Activated gamma-delta T cell treated with Interleukin-2 at 50 U/mL for 16 hours (primary cell): ENCODE measurements around the gene CDC123.
"Not testable (repeated sequence)": the region's sequence is repeated elsewhere in the genome, so short reads cannot be mapped to it uniquely, and the experiment has no call there.

Experiments used
- DNase-seq: peaks from one replicate; pipeline ENCODE4 v3.0.0-alpha.2; 2020

The CDC123 gene

DNA sequence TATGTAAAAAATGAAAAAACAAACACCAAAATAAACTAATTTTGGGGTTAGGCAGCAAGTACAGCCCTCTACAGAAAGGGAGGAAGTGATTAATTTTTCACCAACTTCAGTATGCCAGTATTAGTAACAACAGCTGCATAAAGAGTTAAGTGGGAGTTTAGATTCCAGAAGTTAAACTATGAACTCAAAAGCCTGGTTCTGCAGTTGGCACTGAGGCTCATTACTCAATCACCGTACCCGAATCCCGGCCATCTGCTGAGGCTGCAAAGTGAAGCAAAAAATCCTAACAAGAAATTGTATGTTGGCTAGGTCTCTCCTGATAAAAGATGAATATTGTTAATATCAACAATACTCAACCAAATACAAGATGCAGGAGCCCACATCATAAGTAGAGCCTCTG is 4.3 kb upstream of the CDC123 start:
- DNase-seq: no peak

DNA sequence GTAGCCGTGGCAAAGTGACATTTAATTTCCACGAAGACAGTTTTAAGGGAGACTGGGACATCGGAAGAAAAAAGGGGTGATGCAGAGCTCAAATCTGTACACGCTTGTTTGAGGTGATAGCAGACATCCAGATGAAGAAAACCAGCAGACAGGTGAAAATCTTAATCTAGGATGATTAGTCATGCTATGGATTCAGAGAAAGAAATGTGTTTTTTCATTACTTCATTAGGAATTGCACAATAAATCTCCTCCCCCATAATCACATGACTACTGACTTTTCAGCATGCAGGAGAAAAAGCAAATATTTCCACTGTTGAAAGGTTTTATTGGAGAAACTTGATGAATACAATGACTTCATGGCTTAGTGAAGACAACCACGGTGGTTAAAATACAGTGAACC is 2.8 kb upstream of the CDC123 start:
- no peak for DNase-seq

DNA sequence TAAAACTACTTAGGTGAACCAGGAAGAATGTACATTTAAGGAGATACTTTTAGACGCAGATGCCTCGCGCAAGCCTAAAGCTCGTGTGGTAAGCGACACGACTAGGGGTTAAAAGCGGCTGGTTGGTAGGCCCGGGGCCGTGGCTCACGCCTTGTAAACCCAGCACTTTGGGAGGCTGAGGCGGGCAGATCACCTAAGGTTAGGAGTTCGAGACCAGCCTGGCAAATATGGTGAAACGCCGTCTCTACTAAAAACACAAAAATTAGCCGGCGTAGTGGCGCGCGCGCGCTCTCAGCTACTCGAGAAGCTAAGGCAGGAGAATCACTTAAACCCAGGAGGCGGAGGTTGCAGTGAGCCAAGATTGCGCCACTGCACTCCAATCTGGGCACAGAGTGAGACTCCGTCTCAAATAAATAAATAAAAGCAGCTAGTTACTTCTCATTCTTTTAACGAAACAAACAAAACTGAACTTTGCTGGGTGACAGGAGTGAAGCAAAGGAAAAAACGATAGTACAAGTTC is 1.2 kb upstream of the CDC123 start:
- peak; percentile 16 for DNase-seq

DNA sequence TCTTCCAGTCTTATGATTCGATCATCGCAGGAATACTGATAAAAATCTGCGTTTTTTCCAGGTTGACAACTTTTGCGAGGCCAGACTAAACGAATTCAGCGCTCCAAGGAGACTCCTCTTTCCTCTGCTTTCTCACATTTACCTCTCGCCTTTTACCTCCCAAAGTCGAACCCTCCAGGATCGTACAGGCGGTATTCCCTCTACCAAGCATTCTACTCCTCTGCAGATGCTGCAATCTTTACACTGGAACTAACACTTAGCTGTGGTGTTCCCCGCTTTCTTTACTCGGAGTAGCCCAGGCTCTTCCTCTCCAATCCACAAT is 746 bp upstream of the CDC123 start:
- peak; percentile 3 for DNase-seq

DNA sequence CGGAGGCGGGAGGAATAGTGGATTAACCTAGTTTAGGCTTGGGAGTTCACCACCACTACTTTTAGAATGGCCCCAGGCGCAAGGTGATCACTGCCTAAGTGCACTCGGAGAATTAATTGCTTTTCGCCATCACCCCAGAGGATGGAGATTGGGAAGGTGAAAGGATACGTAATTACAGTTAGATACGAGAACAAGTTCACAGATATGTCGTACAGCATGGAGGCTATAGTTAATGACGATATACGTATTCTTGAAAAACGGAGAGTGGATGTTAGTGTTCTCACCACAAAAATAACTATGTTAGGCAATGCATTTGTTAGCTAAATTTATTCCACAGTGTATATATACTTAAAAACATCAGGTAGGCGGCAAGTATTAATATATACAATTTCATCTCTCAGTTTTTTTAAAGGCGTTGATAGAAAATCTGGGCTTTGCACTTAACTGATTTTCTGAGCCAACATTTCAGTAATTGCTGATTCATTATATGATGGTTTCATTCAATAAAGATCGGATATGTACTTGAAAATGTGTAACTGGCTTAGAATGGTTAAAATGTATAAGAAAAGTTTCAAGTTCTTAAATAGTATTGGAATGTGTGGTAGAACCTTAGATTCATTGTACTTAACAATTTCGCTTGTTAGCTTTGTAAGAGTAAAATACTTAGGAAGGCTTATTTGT is 683 bp downstream of the CDC123 start:
- DNase-seq: no peak

DNA sequence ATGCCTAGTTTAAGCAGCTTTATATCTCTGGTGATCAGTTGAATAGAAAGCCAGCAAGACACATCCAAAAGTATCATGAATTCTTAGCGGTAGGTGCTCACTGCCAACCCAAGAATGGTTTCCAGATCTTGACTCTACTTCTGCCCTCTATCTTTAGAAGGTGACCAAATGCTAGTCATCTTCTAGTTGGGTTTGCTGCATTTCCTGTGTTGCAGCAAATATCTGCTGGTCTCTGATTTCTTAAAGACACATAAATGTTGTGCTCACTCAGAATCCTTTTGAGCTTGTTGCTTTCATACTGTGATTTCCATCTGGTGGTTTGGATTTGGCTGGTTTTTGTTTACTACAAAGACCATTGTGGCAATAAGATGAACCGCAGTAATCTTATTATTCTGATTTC is 2.2 kb downstream of the CDC123 start:
- DNase-seq: no peak

DNA sequence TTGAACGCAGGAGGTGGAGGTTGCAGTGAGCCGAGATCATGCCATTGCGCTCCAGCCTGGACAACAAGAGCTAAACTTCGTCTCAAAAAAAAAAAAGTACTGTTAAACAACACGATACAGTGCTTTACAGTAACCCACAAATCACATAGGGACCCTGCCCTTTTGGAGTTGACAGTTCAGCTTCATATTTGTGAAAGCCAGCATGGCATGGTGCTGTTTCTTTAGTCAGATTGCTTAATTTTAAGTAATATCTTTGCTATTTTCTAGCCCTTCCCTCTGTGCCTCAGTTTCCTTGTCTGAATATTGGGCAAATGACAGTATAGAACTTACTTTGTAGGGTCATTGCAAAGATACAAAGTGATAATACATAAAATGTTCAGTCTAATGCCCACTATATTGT is 4.9 kb downstream of the CDC123 start:
- DNase-seq: no peak

DNA sequence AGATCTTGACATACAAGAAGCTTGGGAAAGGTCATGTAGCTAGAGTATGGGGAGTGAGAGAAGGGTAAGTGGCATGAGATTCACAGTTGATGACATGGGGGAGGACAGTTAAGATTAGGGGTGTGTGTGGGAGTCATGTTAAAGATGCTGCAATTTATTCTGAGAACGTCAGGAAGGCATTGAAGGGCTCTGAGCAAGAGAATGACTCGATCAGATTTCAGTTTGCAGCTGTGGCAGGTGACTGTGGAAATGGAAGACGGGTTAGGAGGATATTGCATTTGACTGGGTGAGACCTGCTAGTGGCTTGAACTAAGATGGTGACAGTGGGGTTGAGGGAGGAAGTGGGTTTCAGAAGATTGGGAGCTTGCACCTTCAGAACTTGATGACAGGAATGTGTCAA is 5.6 kb downstream of the CDC123 start:
- DNase-seq: no peak

DNA sequence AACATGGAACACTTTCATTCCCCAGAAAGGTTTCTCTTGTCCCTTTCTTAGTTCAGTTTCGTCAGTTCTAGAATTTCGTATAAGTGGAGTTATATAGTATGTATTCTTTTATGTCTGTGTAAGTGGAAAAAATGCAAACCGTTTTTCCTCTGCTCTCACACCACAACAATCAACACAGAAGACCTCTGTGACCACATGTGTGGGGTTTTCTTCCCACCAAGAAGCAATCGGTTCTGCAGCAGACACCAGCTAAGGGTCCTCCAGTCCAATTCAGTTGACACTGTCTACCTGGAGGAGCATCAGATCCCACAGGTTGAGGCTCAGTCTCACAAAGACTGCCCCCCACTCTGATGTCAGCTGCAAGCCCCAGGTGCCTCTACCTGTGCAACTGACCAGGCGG is 6.2 kb downstream of the CDC123 start:
- no peak for DNase-seq

DNA sequence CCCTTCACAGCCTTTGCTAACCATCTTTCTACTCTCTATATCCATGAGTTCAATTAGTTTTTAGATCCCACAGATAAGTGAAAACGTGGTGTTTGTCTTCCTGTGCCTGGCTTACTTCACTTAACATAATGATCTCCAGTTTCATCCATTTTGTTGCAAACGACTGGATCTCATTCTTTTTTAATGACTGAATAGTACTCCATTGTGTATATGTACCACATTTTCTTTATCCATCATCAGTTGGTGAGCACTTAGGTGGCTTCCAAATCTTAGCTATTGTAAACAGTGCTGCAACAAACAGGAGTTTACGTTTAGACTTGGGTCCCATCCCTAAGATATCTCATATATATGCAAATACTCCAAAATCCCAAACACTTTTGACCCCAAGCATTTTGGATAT is 9.1 kb downstream of the CDC123 start:
- DNase-seq: no peak

DNA sequence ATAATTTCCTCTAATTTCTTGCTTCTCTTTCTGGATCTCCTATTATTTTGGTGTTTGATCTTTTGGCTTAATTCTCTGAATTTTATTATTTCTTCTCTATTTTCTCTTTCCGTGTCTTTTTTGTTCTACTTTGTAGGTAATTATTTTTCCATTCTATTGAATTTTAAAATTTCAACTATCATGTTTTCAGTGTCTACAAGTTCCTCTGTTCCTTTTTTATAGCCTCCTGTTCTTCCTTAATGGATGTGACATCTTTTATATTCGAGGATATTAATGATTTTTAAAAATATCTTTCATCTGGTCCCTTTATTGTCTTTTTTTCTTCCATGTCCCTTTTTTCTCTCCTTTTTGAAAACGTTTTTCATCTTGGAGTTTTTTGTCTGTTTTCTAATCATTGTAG is 11.1 kb downstream of the CDC123 start:
- no peak for DNase-seq

DNA sequence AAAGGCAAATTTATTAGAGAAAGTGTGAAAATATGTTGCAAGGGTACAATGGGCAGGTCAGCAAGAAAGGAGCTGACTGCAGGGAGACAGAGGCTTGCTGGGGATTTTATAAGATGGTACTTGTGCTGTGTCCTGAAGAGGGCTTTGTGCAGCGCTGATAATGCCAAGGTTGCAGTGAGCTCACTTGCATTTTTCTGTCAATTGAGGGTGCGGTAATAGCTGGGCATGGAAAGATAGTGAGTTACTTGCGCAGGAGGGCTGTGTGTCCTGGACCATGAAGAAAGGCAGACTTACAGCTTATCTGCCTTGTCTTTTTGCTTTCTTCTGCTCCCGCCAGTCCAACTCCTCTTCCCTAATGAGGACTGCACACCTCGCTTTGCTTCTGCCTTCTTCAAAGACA is 12.5 kb downstream of the CDC123 start:
- no peak for DNase-seq

DNA sequence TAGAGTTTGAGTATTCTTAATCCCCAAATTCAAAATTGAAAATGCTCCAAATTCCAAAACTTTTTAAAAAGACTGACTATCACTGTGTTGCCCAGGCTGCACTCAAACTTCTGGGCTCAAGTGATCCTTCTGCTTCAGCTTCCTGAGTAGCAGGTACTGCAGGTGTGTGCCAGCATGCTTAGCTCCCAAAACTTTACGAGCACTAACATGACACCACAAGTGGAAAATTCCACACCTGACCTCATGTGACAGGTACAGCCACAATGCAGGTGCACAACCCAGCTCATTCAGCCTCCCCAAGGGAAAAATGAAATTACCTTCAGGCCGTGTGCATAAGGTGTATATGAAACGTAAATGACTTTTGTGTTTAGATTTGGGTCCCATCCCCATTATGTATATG is 16.5 kb downstream of the CDC123 start:
- no peak for DNase-seq

DNA sequence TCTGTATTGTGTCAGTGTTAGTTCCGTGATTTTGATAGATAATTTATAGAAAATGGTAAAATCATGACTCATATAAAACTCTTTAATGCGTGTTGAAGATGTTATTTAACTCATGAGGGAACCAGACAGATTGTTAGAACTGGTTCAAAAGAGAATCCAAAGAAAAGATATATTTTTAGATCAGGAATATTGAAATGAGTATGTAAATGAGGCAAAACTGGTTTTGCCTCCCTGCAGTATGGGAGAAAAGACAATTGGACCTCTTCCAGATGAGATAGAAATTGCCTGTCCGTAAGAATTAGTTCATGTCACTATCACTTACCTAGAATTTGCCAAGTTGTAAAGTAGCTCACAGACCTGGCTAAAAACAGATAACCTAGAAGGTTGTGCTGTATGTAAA is 17.6 kb downstream of the CDC123 start:
- no peak for DNase-seq

DNA sequence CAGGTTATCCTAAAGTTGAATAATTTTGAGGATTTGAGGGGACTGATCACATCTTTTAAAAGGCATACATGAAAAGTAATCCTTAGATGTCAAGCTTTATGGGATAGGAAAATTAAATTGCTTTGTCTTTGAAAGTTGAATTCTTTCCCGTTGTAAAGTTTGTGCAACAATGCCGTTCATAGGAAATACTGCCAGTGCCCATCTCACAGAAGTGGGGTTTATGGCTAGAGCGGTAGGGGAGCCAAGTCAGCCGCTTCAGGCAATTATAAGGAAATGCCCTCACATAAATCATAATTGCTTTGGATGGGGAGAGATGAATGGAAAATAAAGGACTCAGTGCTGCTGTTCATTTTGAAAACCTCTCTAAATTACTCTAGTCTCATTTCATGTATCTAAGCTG is 18.1 kb downstream of the CDC123 start:
- DNase-seq: no peak

DNA sequence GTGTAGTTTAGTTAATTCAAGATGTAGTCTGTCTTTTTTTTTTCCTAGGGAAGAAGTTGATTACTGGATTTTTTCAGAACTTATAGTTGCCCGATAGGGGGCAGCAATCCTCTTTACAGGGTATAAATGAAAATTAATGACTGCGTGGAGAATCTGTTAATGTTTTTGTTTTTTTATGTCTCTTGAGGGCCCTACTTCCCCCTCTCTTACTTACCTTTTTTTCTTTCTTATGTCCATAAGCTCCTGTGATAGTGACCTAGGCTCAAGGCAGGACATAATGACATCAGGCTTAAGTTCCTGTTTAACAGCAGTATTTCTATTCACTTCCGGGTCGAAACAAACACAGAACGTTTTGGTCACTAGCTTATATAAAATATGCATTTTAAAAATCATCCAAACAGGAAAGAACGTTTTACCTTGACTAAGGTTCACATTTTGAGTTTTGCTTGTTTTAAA is 18.8 kb downstream of the CDC123 start:
- peak; percentile 36 for DNase-seq

DNA sequence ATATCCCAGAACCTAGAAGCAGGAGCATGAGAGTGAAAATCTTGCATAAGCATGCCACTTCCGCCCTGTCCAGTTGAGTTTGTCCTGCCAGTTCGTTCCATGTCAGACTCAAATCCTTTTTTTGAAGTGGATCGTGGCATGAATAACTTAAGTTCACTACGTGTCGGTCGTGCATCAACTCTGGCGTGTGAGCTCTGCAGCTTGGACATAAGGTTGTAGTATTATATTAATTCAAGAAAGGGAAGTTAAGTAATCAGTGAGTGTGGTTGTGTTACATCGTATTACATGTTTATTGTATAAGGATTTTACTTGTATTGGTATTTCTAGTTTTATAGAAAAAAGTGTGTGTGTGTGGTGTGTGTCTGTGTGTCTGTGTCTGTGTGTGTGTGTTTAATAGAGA is 23.0 kb downstream of the CDC123 start:
- no peak for DNase-seq

DNA sequence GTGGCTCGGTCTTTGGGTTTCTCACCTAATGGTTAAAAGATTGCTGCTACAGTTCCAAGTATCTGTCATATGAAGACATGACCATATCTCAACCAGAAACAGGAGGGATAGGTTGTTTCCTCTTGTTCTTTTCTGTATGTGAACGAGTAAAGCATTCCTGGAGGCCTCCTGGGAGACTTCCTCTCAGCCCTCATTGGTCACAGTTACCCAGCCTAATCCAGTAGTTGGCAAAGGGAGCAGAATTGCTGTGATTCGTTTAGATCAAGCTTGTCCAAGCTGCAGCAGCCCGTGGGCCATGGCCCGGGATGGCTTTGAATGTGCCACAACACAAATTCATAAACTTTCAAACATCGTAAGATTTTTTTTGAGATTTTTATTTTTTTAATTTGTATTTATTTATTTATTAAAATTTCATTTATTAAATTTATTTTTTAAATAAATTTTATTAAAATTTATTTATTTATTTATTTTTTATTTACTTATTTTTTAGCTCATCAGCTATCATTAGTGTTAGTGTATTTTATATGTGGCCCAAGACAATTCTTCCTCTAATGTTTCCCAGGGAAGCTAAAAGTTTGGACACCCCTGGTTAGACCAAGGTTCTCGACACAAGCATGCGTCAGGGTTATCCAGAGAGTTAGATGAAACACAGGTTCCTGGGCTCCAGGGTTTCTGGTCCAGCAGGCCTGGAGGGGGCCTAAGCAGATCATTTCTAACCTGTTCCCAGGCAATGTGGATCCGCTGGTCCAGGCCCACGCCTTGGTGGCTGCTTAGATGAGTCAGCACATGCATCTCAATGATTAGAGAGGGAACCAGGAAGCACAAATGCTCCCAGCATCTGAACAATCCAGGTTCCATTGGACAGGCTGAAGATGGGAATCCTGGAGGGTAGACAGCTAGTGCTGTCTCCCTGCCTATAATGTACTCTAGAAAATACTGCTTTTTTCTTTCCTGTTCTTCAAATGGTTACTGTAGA is 25.6 kb downstream of the CDC123 start:
- DNase-seq: no peak

DNA sequence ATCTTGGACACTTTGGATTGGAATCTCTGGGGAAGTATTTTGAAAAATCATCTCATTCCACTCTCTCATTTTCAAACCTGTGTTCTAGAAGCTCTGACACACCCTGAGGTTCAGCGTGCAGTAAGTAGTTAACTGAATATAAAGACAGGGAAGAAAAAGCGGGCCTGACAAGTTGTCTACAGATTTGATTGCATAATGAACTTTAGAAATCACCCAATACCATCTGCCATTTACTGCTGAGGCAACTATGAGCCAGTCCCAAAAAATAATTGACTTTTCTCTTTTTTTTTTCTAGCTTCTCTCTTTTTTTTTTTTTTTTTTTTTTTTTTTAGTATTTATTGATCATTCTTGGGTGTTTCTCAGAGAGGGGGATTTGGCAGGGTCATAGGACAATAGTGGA is 29.5 kb downstream of the CDC123 start:
- no peak for DNase-seq

DNA sequence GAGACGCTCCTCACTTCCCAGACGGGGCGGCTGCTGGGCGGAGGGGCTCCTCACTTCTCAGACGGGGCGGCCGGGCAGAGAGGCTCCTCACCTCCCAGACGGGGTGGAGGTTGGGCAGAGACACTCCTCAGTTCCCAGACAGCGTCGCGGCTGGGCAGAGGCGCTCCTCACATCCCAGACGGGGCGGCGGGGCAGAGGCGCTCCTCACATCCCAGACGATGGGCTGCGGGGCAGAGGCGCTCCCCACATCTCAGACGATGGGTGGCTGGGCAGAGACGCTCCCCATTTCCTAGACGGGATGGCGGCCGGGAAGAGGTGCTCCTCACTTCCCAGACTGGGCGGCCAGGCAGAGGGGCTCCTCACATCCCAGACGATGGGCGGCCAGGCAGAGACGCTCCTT is 30.4 kb downstream of the CDC123 start:
- not testable (repeated sequence) for DNase-seq

DNA sequence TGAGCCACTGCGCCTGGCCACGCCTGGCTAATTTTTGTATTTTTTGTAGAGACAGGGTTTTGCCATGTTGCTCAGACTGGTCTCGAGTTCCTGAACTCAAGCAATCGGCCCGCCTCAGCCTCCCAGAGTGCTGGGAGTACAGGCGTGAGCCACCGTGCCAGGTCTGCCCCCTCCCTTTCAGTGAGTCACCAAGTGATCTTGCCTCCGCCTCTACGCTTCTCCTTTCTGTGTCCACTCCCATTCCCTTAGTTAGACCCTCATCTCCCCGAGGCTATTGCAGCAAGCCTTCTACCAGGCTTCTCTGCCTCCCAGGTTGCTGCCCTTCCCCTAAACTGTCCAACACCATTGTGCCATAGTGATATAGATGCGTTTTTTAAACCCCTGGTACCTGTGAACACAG is 32.9 kb downstream of the CDC123 start:
- no peak for DNase-seq

DNA sequence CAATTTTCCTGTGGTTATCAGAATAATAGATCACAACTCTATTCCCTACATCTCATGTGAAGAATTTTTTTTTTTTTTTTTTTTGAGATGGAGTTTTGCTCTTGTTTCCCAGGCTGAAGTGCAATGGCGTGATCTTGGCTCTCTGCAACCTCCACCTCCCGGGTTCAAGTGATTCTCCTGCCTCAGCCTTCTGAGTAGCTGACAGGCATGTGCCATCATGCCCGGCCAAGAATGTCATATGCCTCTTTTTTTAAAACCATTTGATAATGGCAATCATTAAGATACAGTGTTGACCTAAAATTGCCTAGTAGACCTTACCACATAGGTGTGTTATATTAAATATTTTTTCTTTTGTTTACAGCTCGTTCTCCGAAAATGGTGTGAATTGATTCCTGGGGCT is 38.7 kb downstream of the CDC123 start:
- not testable (repeated sequence) for DNase-seq

DNA sequence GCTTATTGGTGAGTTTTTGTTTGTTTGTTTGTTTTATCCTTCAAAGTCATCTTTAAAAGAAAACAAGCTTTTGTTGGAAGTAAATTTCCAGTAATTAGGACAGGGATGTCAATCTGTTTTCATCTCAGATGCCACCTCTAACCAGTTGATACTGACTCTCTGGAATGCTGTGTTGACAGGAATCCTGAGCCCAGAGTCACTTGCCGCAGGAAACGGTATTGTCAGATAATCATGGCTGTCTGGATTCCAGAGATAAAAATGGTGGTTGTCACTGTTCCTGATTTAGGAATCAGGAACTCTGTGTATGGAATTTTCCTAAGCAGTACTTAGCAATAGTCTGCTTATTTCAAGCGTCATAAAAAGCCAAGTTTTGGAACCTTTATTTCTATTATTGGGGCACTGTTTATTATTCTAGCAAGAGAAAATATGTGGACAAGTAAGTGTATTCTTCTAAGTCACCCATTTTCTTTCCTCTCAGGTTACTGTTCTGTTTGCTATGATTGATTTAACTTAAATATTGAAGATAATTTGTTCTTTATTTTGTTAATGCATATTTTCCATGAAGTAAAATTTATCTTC is 39.2 kb downstream of the CDC123 start:
- no peak for DNase-seq

DNA sequence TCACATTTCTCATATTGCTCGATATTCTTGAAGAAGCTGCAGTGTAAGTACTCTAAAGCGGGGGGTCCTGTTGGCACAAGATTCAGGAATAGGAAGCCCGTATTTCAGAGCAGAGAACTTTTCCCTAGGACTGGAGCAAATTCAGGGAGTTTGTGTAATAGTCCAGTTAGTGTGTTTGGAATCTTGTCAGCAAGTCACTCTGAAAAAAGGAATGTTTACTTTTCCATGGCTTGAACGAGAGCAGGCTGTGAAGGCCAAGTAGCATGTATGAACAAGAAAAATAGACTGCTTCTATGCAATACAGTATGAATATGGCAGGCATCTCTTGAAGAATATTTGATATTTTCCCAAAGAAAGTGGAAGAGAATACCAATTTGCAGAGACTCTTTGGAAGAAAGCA is 39.8 kb downstream of the CDC123 start:
- DNase-seq: no peak
